ENCODE data around the gene ADAMTS5. TPM values are rescaled to one million over a fixed set of nuclear protein-coding genes. Genes with fewer than 3 reads are reported as not detected.

ADAMTS5 gene
- polyA plus RNA-seq, 2 of the 4 experiments (the other 2 are of a cell fraction), result not detected

GRCh38 chr21:26958788-26959187 is 8.1 kb downstream of the ADAMTS5 start (continued):
- TF ChIP-seq JUNB (IDR thresholded peaks at IDR 0.05) (no peak), RNF2 (IDR thresholded peaks at IDR 0.05; ENCODE audit: borderline replicate concordance, low read depth) (no peak), BHLHE40 (IDR thresholded peaks at IDR 0.05; ENCODE audit: low read depth, low read length) (no peak), FOXS1 (CRISPR knock-in tag; IDR thresholded peaks at IDR 0.05) (no peak), ZC3H11A (IDR thresholded peaks at IDR 0.05) (no peak), CBX2 (IDR thresholded peaks at IDR 0.05; ENCODE audit: borderline replicate concordance, low read depth) (no peak), NFE2L2 (conservative IDR thresholded peaks at IDR 0.05; ENCODE audit: low read length) (no peak), MAX (IDR thresholded peaks at IDR 0.05) (no peak), SMC3 (IDR thresholded peaks at IDR 0.05) (no peak)

GRCh38 chr21:26956813-26957212 is 10.1 kb downstream of the ADAMTS5 start:
- 24% methylated on average over 3 of the region's 3 CpGs for WGBS (ENCODE audit: missing lambda C conversion rate)
- no peaks in the 10 kb centered on the region for H3K4me1 ChIP-seq
- DNase-seq (ENCODE audit: low read depth in 1 of 2, low spot score in 1 of 2), result no peak
- FAIRE-seq, result no peak
- no peak overlapping the region for H3K4me3 ChIP-seq
- no peak overlapping the region for H3K27ac ChIP-seq
- no peak overlapping the region for H3K4me2 ChIP-seq
- no peak for TF ChIP-seq PBX3 (IDR thresholded peaks at IDR 0.05)
- no peak for TF ChIP-seq ESRRA (IDR thresholded peaks at IDR 0.05; ENCODE audit: borderline replicate concordance, low read length)
- no peak for TF ChIP-seq KDM1A (IDR thresholded peaks at IDR 0.05; ENCODE audit: low read depth)
- no peak for TF ChIP-seq MAZ (IDR thresholded peaks at IDR 0.05; ENCODE audit: borderline replicate concordance, low read depth, low read length)
- no peak for TF ChIP-seq RAD21 (conservative IDR thresholded peaks at IDR 0.05 in 1 of 2, IDR thresholded peaks at IDR 0.05 in 1 of 2)
- TF ChIP-seq USF2 (IDR thresholded peaks at IDR 0.05), result no peak
- TF ChIP-seq EHF (CRISPR knock-in tag; IDR thresholded peaks at IDR 0.05), result no peak
- no peak for TF ChIP-seq HEYL (CRISPR knock-in tag; IDR thresholded peaks at IDR 0.05)
- no peak for TF ChIP-seq ZNF302 (CRISPR knock-in tag; IDR thresholded peaks at IDR 0.05)
- TF ChIP-seq CBX8 (IDR thresholded peaks at IDR 0.05), result no peak
- TF ChIP-seq HOXA7 (CRISPR knock-in tag; IDR thresholded peaks at IDR 0.05), result no peak
- TF ChIP-seq POLR2A (IDR thresholded peaks at IDR 0.05; ENCODE audit: low read length), result no peak
- TF ChIP-seq RFX5 (IDR thresholded peaks at IDR 0.05), result no peak
- ChIA-PET CTCF (no interaction called here), POLR2A (no interaction called here)
- H3K9me3 ChIP-seq, result no peaks in the 10 kb centered on the region
- ATAC-seq, result no peak

- ChIA-PET POLR2A (no interaction called here), CTCF (no interaction called here)
- Histone ChIP-seq H3K4me2 (no peak overlapping the region), H3K4me3 (no peak overlapping the region), H3K4me1 (no peaks in the 10 kb centered on the region), H3K27ac (no peak overlapping the region), H3K9me3 (no peaks in the 10 kb centered on the region)
- DNase-seq (ENCODE audit: low read depth in 1 of 2, low spot score in 1 of 2), result no peak
- TF ChIP-seq KDM1A (IDR thresholded peaks at IDR 0.05; ENCODE audit: low read depth) (no peak), TP53 (CRISPR knock-in tag; IDR thresholded peaks at IDR 0.05) (no peak), ATOH8 (CRISPR knock-in tag; IDR thresholded peaks at IDR 0.05; ENCODE audit: low read depth) (no peak), ZNF302 (CRISPR knock-in tag; IDR thresholded peaks at IDR 0.05) (no peak), EHF (CRISPR knock-in tag; IDR thresholded peaks at IDR 0.05) (no peak), CHD4 (IDR thresholded peaks at IDR 0.05; ENCODE audit: borderline replicate concordance) (no peak), REST (IDR thresholded peaks at IDR 0.05) (no peak), NFE2L2 (conservative IDR thresholded peaks at IDR 0.05; ENCODE audit: low read length) (no peak), EP300 (IDR thresholded peaks at IDR 0.05) (no peak), RAD21 (conservative IDR thresholded peaks at IDR 0.05 in 1 of 2, IDR thresholded peaks at IDR 0.05 in 1 of 2) (no peak), KDM5A (IDR thresholded peaks at IDR 0.05) (no peak), RFX5 (IDR thresholded peaks at IDR 0.05) (no peak), HOXB5 (CRISPR knock-in tag; IDR thresholded peaks at IDR 0.05) (no peak), MAFK (IDR thresholded peaks at IDR 0.05; ENCODE audit: partially characterized antibody) (no peak), HEYL (CRISPR knock-in tag; IDR thresholded peaks at IDR 0.05) (no peak), SREBF2 (IDR thresholded peaks at IDR 0.05) (no peak), PHF8 (IDR thresholded peaks at IDR 0.05; ENCODE audit: borderline replicate concordance, low read depth) (no peak)
- FAIRE-seq, result no peak
- ATAC-seq, result no peak
Observed at GRCh38 chr21:26956216-26956615, 10.7 kb downstream of the ADAMTS5 start.
